Hematopoietic multipotent progenitor cell treated with erythropoietin and hydrocortisone succinate and interleukin-3 and kit ligand, for 6 days (in vitro differentiated cells): ENCODE results near the gene PABPC3.

Experiments used
- DNase-seq: peaks from one replicate; pipeline ENCODE4 v3.0.0-alpha.2; 2015

Gene PABPC3

GRCh38 chr13:25095851-25096453 lies at the start of gene PABPC3:
PABPC3 (plus strand) TSS chr13:25096136; CDS start chr13:25096199, 63 bp downstream.
- peak; percentile 41 for DNase-seq

GRCh38 chr13:25046274-25046984 lies 49.5 kb upstream of the PABPC3 start:
- DNase-seq, result peak; percentile 17

GRCh38 chr13:25046985-25047511 lies 48.9 kb upstream of the PABPC3 start:
- no peak for DNase-seq

- no peak for DNase-seq
Observed at GRCh38 chr13:25051065-25051464, 44.9 kb upstream of the PABPC3 start.

GRCh38 chr13:25059166-25059565 lies 36.8 kb upstream of the PABPC3 start:
- no peak for DNase-seq

- DNase-seq, result no peak
Observed at GRCh38 chr13:25059958-25060357, 36.0 kb upstream of the PABPC3 start.

GRCh38 chr13:25062479-25062878 lies 33.5 kb upstream of the PABPC3 start:
- DNase-seq, result no peak

- no peak for DNase-seq
Observed at GRCh38 chr13:25064396-25064795, 31.5 kb upstream of the PABPC3 start.

- DNase-seq, result no peak
Observed at GRCh38 chr13:25065974-25066770, 29.8 kb upstream of the PABPC3 start.

- no peak for DNase-seq
Observed at GRCh38 chr13:25067064-25067463, 28.9 kb upstream of the PABPC3 start.

- no peak for DNase-seq
Observed at GRCh38 chr13:25068810-25069209, 27.1 kb upstream of the PABPC3 start.

GRCh38 chr13:25069236-25069635 lies 26.7 kb upstream of the PABPC3 start:
- DNase-seq, result no peak

GRCh38 chr13:25069911-25070310 lies 26.0 kb upstream of the PABPC3 start:
- no peak for DNase-seq

- DNase-seq, result peak; percentile 92
Observed at GRCh38 chr13:25080773-25081172, 15.2 kb upstream of the PABPC3 start.

GRCh38 chr13:25084096-25084495 lies 11.8 kb upstream of the PABPC3 start:
- DNase-seq, result no peak

GRCh38 chr13:25085125-25085742 lies 10.7 kb upstream of the PABPC3 start:
- peak; percentile 80 for DNase-seq

- no peak for DNase-seq
Observed at GRCh38 chr13:25088562-25089221, 7.2 kb upstream of the PABPC3 start.

- no peak for DNase-seq
Observed at GRCh38 chr13:25097426-25097825, 1.5 kb downstream of the PABPC3 start.

- DNase-seq, result no peak
Observed at GRCh38 chr13:25103711-25104110, 7.8 kb downstream of the PABPC3 start.

- no peak for DNase-seq
Observed at GRCh38 chr13:25109341-25109740, 13.4 kb downstream of the PABPC3 start.

GRCh38 chr13:25110956-25111584 lies 15.1 kb downstream of the PABPC3 start:
- no peak for DNase-seq

- DNase-seq, result no peak
Observed at GRCh38 chr13:25111585-25111956, 15.6 kb downstream of the PABPC3 start.
